D341Med (cell line): ENCODE results near the gene KDSR.
"Not testable (repeated sequence)": the region's sequence is repeated elsewhere in the genome, so short reads cannot be mapped to it uniquely, and the experiment has no call there.

ENCODE experiments used
- DNase-seq: peaks from one replicate; pipeline ENCODE4 v3.0.0; 2012; ENCODE audit warnings: low spot score

KDSR gene

GRCh38 chr18:63366213-63367052, 573 bp downstream of the KDSR start:
- DNase-seq: peak; percentile 78

- peak; percentile 46 for DNase-seq
These were observed 1.2 kb downstream of the KDSR start for GRCh38 chr18:63365876-63366212.

- no peak for DNase-seq
These were observed 3.1 kb downstream of the KDSR start for GRCh38 chr18:63363951-63364350.

- DNase-seq: not testable (repeated sequence)
These were observed 3.6 kb downstream of the KDSR start for GRCh38 chr18:63363420-63363819.

GRCh38 chr18:63356272-63356896, 10.6 kb downstream of the KDSR start:
- DNase-seq: no peak

DNA sequence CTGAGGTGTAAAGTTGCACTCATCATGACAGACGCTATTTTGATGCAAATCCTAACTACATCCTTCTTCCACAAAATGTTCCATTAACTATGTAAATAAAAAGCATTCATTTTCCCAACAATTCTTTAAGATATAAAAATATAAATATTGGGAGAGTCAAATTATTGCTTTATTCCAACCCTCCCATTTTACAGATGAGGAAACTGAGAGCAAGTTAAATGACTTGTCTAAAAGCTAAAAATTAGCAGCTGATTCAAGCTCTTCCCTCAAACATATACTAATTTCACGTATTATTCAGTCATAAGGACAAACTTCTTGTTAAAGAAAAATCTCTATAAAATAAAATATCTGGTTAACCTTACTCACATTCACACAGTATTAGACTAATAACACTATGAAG, 16.8 kb downstream of the KDSR start:
- DNase-seq: no peak

DNA sequence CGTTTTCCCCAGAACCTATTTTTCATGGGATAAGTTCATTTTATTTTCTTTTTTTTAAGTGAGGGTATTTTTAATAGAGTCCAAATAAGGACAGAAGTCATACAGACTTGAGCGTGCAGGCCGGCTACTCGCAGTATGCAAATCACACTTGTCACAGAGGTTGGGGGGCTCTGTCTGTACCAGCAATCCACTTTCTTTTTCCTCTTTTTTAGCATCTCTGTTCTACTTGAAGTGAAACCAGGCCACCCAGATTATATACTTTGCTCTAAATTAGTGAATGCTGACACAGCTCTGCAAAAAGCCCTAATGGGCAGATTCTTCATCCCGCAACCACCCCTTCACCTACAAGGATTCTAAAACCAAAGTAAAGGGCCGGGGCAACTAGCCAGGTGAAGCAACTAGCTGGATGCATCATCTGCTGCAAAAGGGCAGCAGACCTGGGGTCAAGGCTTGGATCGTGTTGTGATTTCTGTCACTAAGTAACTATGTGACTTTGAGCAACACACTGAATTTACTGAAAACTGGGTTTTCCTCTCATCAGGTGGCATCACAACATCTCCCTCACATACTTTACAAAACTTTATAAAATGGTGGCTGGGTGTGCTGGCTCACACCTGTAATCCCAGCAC, 18.4 kb downstream of the KDSR start:
- DNase-seq: no peak

DNA sequence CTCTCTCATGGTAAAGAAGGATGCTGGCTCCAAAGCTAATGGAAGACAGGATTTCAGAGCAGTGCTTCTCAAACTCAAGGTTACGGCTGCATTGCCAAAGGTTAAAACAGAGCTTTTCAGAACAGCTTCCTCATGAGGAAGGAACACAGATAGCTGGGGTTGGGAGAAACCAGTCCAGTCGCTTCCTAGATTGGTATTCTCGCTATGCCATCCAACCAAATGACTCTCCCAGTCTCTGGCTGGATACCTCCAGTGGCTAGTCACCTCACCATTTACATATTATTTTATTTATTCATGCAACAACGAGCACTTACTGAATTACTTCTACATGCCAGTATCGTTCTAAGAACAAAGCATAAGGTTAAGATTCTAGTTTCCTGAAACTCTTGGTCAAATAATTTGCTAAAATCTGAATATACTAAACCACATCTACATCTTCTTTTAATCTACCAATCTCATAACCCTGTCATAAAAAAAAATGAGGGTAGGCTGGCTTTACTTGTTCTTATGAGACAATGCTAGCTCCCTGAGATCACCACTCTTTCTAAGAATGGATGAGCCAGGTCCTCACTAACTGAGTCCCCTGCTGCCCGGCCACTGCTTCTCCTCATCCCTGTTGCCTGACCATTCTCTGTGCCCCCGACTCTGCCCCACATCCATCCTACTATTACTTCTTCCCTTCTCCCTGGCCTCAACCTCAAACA, 20.4 kb downstream of the KDSR start:
- DNase-seq: no peak

DNA sequence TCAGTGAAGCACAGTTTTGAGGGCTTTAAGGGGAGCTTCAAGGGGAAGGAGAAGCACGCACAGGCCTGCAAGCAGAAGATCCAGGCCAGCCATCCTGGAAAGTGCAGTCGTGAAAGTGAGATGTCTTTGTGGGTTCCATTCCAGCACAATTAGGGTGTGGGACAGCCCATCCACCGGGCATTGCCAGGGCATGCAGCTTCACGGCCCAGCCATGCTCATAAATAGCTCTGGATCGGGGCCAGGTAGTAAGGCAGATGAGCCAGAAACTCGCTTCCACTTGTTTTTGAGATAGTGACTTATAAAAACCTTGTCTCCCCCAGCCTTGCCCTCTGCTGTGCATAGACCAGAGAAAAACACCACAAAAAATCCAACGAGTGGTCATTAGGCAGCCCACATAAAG, 21.0 kb downstream of the KDSR start:
- no peak for DNase-seq

DNA sequence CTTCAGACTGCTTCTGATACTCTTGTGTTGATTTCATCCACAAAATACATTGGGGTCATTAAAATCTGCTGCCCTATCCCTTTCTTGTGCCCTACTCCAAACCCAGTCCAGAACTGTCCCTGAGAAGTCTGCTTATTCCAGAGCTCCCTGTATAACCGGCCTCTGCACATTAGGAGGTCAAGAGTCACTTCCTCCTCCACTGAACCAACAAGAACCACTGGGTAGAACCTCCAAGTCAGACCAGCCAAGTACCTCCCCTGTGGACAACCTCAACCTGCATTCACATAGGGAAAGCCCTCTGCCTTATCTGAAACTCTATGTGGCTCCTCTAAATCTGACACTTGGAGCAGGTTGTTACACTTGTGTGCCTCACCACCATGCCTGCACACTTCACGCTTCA, 22.1 kb downstream of the KDSR start:
- no peak for DNase-seq

DNA sequence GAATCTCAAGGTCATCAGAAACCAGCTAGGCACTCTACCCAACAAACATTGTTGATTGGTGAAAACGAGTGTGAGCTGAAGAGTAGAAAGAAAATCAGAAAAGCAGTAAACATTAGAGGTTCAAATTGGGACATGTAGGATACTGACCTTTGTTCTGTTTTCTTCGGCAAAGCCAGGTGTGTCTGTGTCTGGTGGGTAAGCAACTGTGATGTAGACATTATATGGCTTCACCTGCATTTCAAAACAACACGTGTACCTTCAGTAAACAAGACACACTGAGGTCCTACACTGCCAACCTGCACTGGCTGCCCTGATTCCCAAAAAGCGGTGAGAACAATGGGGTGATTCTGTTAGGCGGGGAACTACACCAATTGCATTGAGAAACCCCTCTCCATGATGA, 22.7 kb downstream of the KDSR start:
- no peak for DNase-seq

DNA sequence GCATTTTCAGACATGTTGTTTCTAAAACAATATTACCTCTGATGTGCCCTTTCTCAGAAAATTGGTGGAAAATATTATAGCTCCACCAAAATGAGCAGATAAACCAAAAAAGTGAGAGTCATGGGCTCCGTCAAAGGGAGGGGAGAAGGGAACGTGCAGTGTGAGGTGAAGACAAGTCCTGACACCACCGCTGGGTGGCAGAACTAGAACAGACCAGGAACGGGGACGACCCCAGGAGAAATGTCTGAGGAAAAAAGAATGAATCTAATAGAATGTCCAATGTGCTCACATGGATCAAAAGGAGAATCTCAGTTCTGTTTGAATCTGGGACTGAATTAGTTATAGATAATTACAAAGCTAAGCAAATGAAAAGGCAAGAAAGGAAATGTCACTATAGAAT, 24.8 kb downstream of the KDSR start:
- peak; percentile 80 for DNase-seq

GRCh38 chr18:63339920-63340484, 27.0 kb downstream of the KDSR start:
- DNase-seq: peak; percentile 57

DNA sequence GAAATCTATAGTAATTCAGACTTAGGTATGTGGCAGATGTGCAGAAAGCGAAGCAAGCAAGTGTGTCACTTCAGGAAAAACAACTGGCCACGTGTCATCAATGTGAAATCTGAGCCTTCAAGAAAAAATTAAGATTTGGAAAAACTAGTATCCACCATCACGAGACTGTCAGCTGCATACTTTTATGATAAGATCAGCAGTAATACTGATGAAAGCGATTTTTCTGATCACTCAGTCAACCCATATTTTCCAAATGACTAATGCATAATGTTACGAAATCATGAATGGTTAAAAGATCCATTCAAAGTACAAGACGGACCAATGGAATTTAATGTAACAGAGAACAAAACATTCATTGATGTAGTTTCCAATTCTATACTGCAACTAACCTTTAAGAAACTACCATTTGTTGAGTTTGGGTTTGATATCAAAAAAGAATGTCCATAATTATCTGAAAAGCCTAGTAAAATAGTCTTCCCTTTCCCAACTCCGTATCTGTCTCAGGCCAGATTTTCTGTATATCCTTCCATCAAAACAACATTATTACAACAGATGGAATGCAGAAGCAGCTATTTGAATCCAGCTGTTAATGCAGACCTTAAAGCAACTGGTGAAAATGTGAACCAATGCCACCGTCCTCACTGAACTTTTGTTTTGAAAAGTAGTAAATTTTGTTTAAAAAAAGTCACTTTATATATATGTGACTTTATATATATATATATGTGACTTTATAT, 30.5 kb downstream of the KDSR start:
- no peak for DNase-seq

DNA sequence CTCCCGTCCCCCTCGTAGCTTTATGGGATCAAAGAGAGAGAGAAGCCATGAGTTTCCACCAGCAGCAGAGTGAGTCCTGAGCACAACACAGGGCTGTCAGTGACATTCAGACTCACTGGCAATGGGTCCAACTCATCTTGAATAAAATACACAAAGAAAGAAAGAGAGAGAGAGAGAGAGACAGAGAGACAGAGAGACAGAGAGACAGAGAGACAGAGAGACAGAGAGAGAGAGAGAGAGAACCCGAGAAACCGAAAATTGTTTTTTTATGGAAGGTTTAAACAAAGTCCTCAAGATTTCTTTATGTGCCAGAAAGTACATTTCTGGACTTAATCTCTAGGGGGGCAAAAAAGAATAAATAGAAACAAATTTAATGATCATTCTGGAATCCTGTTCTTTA, 35.9 kb downstream of the KDSR start:
- DNase-seq: no peak

DNA sequence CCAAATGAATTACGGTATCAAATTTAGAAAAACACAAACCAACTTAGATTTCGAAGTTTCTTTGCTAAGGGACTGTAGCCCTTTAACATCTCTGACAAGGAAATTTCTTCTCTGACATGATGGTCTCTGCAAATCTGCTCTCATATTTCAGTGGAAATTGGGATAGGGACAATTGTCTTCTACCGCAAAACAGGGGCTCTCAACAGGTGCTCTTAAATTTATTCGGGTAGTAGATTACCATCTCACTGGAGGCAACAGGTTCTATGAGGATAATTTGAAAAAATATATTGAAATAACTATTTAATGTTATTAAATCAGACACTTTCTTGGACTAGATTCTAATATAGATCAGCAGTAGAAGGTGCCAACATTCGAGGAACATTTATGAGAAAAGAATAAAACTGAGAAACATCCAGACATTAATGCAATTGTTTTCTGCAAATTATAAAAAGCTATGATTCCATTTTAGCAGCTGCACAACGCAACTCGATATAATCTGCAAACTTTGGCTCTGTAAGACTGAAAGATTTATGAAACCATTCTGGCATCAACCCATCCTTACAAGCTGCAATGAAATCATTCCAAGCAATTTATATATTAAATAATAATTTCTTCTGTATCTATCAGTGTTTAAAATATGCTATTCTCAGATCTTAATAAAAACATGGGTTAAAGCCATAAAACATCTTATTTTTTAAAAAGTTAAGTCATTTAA, 37.4 kb downstream of the KDSR start:
- no peak for DNase-seq

- no peak for DNase-seq
These were observed 41.0 kb downstream of the KDSR start for GRCh38 chr18:63326011-63326410.

DNA sequence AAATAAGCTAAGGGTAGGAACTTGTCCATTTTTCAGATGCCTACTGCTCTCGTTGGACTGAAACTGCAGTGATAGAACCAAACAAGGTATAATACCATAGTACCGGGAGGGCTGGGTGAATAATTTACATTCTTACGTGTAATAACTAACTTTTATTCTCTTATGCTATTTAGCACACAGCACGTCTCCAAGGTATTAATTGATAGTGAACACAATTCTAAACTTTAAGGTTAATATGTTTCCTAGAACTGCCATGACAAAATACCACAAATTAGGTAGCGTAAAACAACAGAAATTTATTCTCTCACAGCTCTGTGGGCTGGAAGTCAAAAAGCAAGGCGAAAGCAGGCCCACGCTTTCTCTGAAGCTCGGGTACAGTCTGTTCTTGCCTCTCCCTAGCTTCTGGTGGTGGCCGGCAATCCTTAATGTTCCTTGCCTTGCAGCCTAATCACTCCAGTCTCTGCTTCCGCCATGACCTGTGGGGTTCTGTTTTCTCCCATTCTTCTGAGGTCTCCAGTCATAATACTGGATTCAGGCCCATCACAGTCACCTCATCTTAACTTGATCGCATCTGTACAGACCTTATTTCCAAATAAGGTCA, 41.8 kb downstream of the KDSR start:
- no peak for DNase-seq

DNA sequence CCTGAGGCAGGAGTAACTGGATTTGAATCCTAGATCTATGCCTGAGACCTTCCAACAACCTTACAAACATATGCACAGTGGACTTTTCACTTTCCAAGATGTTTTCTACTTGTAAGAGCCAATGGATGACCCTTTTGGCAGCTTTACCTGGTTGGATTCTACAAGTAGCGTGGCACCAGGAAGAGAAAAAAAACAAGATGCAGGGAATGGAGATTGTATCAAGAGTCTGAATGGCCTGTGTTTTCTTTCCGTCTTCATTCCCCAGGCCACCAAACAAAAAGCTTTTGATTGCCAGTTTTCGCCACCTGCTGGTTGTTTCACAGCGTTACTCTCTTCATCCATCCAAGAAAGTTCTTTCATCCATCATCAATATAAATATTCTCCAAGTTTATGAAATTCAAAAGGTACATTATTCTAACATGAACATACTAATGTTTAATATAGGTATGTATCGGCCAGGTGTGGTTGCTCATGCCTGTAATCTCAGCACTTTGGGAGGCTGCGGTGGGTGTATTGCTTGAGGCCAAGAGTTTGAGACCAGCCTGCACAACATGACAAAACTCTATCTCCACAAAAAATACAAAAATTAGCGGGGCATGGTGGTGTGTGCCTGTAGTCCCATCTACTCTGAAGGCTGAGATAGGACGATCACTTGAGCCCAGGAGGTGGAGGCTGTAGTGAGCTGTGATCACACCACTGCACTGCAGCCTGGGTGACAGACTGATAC, 43.9 kb downstream of the KDSR start:
- peak; percentile 71 for DNase-seq

GRCh38 chr18:63322206-63322605, 44.8 kb downstream of the KDSR start:
- DNase-seq: no peak
